ENCODE measurements around the gene MRNIP.

MRNIP gene

GRCh38 chr5:179812135-179812825, 46.3 kb downstream of the MRNIP start:
- no peak overlapping the region for H3K4me3 ChIP-seq (ENCODE audit: low read depth, low read length)
- TF ChIP-seq CTCF (conservative IDR thresholded peaks at IDR 0.05; ENCODE audit: low read depth, low read length), result no peak
- DNase-seq (ENCODE audit: low read depth), result no peak

GRCh38 chr5:179806250-179807048, 52.2 kb downstream of the MRNIP start, which contains the start of gene MGAT4B:
Gene MGAT4B (minus strand): TSS chr5:179806866. CDS start chr5:179806583, 283 bp downstream.
- peak; percentile 77 for DNase-seq (ENCODE audit: low read depth)
- peak within 1 kb of the TSS; percentile 84 for H3K4me3 ChIP-seq (ENCODE audit: low read depth, low read length)
- no peak for TF ChIP-seq CTCF (conservative IDR thresholded peaks at IDR 0.05; ENCODE audit: low read depth, low read length)

GRCh38 chr5:179805529-179806249, 52.9 kb downstream of the MRNIP start:
- DNase-seq (ENCODE audit: low read depth), result peak; percentile 35

GRCh38 chr5:179805070-179805528, 53.5 kb downstream of the MRNIP start:
- TF ChIP-seq CTCF (conservative IDR thresholded peaks at IDR 0.05; ENCODE audit: low read depth, low read length), result no peak
- no peak for DNase-seq (ENCODE audit: low read depth)
- H3K4me3 ChIP-seq (ENCODE audit: low read depth, low read length), result peak overlapping the region; percentile 84

More at GRCh38 chr5:179805529-179806249, 52.9 kb downstream of the MRNIP start:
- no peak for TF ChIP-seq CTCF (conservative IDR thresholded peaks at IDR 0.05; ENCODE audit: low read depth, low read length)
- peak overlapping the region; percentile 84 for H3K4me3 ChIP-seq (ENCODE audit: low read depth, low read length)

- no peak for DNase-seq (ENCODE audit: low read depth)
- peak overlapping the region; percentile 84 for H3K4me3 ChIP-seq (ENCODE audit: low read depth, low read length)
- TF ChIP-seq CTCF (conservative IDR thresholded peaks at IDR 0.05; ENCODE audit: low read depth, low read length), result no peak
These were observed 54.1 kb downstream of the MRNIP start for GRCh38 chr5:179804555-179804947.

GRCh38 chr5:179803651-179804554, 54.7 kb downstream of the MRNIP start:
- no peak for TF ChIP-seq CTCF (conservative IDR thresholded peaks at IDR 0.05; ENCODE audit: low read depth, low read length)
- no peak overlapping the region for H3K4me3 ChIP-seq (ENCODE audit: low read depth, low read length)
- DNase-seq (ENCODE audit: low read depth), result no peak
